RCC 7860 (cell line): Measurements from ENCODE around the gene GCLC.
"Not testable (repeated sequence)": the region's sequence is repeated elsewhere in the genome, so short reads cannot be mapped to it uniquely, and the experiment has no call there.

ENCODE experiments used
- DNase-seq: peaks from one replicate; pipeline ENCODE4 v3.0.0-alpha.2; 2015; ENCODE audit warnings: low spot score
- FAIRE-seq: peaks from 2 replicates; lab custom pipeline; 2012; peaks lifted over from hg19 to GRCh38; lab: Jason Lieb, UNC

Gene GCLC

DNA sequence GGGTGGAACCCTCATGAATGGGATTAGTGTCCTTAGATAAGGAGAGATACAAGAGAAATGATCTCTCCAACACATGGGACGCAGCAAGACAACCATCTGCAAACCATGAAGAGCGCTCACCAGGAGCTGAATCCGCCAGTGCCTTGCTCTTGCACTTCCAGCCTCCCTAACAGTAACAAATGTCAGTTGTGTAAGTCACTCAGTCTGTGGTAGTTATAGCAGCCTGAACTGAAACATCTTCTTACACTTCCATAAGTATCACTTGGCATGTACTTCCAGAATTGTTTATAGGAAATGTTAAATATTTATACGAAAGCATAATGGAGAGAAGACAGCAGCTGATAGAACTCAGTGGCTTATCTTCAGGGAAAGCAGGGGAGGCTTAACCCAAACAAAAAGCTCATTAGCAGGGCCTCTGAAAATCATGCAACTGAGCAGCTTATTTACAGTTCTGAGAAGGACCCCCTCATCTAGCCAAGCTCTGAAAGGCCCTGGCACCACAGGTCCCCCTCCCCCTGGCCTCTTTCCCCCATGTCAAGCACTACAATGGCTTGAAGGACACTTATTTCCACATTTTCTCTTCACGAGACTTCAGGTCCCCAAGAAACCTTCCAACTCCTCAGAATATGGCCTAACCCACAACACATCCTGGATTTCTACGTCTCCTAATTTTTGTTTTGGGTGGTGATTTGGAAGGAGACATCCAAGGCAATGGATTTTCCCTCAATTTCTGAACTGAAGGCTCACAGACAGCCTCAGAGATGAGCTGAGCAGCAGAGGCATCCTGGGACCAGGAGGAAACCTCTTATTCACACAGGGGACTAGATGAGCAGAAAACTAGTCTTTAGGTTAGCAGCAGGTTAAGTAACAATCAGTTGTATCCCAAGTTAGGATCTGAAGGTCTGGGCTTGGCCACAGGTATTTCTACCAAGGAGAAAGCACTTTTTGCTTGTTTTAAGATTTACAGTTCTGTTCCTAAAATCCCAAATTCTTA is 49.1 kb downstream of the GCLC start:
- no peak for DNase-seq
- FAIRE-seq = no peak

DNA sequence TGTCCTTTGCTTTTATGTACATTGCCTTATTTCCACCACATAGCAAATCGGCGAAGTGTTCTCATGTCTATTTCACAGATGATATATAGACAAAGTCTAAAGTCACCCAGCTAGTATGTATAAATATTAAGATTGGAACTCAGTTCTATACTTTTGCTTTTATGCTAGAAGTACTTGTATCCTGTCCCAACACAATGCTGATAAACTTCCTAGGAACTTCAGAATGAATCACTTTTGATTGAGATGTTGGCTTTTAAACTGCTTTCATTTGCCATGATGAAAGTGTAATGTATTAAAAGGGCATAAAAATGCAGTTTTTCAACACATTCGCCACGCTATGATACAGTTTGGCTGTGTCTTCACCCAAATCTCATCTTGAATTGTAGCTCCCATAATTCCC is 50.8 kb downstream of the GCLC start:
- FAIRE-seq (no peak), DNase-seq (no peak)

DNA sequence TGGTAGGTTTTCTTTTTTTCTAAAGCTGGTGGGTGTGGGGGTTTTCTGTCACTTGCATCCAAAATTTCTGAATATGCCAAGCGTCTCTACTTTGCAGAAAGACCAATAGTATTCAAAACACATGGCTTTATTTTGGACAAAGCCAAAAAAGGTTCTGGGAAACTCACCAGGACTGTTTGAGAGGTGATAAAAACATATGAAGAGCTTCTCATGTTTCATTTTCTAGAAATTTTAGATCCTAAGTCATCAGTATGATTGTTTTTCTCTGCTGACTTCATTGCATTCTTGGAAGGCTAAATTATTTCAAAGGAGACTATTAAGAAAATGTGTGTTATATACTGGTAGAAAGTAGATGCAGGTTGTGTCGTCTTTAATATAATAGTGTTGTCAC is 51.3 kb downstream of the GCLC start:
- FAIRE-seq (no peak), DNase-seq (no peak)

DNA sequence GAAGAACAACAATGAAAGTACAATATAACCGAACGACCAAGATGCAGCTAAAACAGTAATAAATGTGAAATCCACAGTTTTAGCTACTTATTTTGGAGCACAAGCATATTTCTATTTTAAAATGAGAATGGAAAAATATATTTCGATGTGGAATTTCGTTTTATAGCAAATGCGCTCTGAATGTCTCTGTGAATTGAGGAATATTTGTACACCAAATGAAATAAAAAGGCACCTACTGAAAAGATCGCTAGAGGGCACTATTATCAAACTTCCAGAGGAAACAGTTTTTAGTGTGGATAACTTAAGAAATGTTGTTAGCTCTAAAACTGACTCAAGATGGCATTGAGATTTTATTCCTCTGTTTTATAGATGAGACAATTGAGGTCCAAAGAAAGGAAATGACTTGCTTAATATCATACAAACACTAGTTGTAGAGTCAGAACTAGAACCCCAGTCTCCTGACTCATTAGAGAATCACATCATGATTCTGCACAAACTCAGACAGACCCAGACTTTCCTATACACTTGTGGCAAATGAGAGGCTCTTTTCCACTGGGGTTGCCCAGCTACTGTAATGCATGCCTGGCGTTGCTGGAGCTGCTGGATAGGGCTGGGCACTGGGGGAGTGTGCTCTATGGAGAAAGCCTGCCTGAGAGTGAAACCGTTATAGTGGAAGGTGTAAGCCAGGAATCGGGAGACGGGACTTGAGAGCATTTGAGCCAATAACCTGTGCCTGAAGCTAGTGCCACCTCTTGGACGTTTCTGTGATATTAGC is 51.9 kb downstream of the GCLC start:
- FAIRE-seq = peak; percentile 76

DNA sequence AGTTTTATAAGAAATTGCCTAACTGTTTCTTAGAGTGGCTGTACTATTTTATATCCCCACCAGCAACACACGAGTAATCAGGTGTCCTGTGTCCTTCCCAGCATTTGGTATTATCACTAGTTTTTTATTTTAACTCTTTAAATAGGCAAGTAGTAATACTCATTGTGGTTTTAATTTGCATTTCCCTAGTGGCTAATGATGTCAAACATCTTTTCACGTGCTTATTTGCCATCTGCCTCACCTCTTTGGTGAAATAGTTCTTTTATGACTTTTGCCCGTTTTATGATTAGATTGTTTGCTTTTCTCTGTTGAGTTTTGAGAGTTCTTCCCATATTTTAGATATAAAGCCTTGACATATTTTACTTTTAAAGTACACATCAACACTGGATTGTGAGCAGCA is 57.8 kb downstream of the GCLC start:
- no peak for DNase-seq
- FAIRE-seq = no peak

More for the DNA sequence above, 51.9 kb downstream of the GCLC start:
- peak; percentile 59 for DNase-seq

DNA sequence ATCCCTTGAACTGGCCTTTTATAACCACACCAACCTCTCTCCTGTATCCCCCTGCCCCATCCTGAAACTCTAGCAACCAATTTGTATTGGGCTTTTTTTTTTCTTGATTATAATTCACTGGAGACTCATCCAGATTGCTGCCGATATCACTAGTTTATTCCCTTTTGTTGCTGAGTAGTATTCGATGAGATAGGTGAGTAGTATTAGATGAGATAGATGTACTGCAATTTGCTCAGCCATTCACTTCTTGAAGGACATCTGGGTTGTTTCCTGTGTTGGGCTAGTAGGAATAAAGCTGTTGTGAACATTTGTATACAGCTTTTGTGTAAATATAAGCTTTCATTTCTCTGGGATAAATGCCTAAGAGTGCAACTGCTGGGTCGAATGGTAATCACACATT is 58.2 kb downstream of the GCLC start:
- FAIRE-seq = no peak
- no peak for DNase-seq

DNA sequence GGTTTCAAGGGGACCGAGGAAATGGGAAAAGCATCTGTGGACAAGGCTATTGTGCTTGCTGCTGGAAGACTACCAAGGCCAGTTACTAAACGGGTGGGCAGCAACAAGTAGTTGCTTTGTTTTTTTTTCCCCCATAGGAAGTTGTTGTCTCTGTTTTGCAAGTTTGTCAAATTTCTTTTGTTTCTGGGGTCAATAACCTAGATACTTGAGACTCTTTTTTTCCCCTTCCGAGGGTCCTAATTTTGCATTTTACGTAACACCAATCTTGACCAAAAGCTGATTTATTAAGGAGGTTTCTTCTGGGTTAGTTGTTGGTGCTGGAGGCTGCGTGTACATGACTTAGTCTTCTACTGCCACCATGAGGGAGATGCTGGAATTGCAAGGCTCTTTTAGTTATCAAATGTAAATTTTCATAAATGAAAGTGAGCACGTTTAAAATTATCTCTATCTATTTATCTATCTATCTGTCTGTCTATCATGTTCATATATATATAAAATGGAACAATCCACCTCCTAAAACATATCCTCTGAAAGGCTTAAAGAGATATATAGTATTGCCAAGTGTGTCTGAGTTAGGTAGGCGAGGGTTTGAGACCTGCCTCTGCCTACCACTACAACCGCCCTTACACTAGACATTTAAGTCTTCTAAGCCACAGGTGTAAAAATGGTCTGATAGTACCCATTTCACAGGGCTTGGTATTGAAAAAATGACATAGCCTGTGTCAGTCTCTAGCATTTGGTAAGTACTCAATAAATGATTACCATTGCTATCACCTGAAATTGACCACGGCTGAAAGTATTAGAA is 60.2 kb downstream of the GCLC start:
- peak; percentile 65 for FAIRE-seq
- peak; percentile 42 for DNase-seq

DNA sequence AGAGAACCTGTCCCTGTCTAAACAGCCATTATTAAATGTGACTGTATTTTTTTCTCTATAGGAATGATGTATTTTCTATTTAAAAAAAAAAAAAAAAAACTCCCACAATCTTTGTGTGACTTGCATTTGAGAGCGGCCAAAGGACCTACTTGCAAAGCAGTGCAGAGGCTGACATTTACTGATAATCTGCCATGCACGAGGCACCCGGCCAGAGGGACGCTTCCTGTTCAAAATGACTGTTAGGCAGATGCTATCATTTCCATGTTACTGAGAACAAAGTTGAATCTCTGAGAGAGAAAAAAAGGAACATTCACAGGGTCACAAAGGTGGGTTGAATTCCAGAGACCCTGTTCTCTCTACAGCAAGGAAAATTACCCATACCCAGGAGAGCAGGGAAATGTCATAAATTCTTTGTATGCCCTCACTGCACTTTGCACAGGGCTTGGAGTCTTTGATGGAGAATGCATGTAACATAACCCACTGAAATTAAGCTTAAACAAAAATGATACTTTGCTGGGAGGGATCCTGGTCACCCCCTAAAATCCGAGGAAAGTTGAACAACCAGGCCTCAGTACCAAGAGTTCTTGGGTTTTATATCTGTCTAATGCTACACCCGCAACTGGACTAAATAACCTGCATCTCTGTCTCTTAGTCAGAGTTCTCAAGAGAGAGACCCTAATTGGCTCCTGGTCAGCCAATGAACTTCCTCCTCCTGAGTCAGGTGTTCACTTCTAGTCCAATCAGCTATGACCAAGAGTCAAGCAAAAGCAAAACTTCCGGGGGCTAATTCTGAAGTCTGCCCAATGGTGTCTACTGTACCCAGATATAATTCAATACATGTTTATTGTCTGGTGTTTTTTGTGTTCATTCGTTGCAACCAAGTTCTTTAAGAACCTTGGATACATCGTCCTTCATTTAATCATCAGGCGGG is 61.2 kb downstream of the GCLC start:
- FAIRE-seq = no peak
- DNase-seq = no peak

DNA sequence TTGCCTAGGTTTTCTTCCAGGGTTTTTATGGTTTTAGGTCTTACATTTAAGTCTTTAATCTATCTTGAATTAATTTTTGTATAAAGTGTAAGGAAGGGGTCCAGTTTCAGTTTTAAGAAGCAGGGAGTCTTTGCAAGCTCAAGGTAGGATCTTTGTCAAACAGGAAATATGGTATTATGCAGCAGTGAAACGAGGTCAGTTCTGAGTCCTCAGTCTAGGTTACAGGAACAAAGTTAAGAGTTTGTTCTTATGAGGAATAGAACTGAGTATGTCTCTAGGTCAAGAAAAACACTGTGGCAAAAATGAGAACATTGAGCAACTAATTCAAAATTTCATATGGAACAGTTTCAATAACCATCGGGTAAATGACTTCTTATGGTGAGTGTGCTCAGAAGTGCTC is 63.6 kb downstream of the GCLC start:
- FAIRE-seq = no peak
- DNase-seq = no peak

DNA sequence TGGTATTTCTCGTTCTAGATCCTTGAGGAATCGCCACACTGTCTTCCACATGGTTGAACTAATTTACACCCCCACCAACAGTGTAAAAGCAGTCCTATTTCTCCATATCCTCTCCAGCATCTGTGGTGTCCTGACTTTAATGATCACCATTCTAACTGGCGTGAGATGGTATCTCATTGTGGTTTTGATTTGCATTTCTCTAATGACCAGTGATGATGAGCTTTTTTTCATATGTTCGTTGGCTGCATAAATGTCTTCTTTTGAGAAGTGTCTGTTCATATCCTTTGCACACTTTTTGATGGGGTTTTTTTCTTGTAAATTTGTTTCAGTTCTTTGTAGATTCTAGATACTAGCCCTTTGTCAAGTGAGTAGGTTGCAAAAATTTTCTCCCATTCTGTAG is 64.1 kb downstream of the GCLC start:
- DNase-seq = not testable (repeated sequence)

DNA sequence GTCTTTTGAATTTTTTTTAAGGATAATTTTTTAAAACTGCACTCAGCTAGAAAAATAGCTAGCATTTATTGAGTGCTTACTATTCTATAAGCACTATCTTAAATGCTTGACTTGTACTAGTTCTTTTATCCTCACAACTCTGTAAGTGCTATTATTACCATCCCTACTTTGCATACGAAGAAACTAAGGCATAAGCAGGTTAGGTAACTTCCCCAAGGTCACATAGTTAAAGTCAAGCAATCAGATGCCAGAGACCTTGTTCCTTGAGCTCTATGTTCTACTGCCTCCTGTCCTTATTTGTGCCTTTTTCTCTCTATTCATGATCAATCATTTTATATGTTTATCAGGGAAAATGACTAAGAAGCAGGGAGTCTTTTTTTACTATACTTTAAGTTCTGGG is 65.0 kb downstream of the GCLC start:
- no peak for FAIRE-seq
- no peak for DNase-seq

More for the DNA sequence above, 64.1 kb downstream of the GCLC start:
- FAIRE-seq = not testable (repeated sequence)

DNA sequence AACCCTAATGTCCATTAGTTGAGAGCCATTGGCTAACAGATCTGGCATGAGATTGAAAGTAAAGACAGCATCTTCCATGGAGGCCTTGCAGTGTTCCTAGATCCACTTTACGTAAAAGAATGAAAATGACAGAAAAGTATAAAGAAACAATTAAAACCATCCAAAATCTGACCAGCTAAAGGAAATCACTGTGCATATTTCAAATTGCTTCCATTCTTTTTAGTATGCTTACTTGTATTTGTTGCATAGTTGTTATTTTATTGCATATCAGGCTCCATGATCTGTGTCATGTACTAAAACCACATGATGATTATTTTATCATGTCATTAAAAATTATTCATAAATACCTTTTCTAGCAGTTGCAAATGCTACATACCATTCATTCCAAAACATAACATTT is 67.9 kb downstream of the GCLC start:
- DNase-seq (no peak), FAIRE-seq (no peak)

DNA sequence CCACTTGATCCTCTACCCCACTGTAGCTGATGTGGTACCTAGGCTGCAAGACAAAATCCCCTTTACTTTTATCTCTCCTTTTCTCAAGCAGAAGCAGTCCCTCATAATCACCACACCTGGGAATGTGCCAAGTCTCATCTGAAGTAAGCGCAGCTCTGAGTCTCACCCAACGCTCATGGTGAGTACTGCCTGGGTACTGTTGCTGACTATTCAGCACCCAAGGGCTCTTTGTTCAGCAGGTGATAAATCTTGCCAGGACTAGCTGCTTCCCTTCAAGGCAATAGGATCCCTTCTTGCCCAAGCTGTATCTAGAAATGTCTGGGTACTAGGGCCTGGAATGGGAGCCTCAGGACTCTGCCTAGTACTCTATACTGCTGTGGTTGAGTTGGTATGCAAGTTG is 70.9 kb downstream of the GCLC start:
- FAIRE-seq = no peak
- no peak for DNase-seq

DNA sequence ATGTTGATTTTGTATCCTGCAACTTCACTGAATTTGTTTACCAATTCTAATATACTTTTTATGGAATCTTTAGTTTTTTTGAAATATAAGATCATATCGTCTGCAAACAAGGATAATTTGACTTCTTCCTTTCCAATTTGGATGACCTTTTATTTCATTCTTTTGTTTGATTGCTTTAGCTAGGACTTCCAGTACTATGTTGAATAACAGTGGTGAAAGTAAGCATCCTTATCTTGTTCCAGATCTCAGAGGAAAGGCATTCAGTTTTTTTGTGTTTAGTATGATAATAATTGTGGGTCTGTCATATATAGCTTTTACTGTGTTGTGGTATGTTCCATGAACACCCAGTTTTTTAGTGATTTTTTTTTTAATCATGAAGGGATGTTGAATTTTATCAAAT is 75.7 kb downstream of the GCLC start:
- FAIRE-seq (no peak), DNase-seq (no peak)

DNA sequence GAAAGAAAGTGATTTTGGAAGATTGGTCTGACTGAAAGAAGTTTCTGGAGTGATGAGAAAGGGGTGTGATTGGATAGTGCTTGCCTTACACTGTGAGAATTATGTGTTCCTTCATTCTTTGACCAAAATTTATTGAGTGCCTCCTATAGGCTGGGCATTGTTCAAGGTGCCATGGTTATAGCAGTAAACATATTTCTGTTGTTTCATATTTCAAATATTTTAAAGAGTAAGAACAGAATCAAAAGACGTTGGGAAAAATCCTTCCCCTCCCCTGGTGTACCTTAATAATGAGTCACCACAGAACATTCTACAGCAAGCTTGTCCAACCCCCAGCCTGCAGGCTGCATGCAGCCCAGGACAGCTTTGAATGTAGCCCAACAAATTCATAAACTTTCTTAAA is 78.6 kb downstream of the GCLC start:
- DNase-seq = no peak
- no peak for FAIRE-seq

DNA sequence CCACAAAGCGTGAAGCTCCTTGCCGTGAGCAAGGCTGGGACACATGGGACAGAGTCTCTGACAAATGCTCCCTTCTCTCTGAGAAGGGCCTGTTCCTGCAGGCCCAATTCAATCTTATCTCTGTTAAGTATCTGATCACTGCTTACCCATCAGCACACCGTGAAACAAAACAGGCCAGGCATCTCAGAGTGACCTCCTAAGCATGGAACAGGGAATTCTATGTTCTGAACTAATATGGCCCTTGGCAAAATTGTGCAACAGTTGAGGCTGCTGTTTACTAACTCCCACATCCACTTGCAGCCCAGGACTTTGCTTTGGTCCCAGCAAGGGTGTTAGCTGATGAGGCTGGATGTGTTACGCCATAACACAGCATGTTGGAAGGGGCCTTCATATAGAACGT is 79.2 kb downstream of the GCLC start:
- FAIRE-seq (no peak), DNase-seq (no peak)

DNA sequence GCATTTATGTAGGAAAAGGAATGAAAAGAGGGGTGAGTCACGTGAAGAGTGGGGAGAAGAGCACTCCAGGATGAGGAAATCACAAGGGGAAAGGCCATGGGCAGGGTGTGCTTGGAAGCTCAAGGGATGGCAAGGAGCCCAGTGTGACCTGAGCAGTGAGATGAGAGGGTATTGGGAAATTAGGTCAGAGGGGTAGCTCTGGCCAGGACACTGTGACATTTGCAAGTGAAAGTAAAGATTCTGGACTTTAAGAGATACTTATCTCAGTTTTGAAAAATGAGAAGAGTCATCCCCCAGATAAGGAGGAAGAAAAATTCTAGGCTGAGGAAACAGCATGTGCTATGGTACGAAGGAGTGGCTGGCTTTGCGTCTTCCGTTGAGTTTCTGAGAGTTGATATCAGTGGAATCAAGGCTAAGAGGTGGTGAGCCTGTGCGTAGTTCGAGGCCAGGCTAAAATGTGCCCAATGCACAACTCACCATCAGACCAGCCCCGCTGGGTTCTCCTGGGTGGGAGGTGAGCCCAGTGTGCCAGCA is 79.9 kb downstream of the GCLC start:
- DNase-seq (no peak), FAIRE-seq (no peak)

DNA sequence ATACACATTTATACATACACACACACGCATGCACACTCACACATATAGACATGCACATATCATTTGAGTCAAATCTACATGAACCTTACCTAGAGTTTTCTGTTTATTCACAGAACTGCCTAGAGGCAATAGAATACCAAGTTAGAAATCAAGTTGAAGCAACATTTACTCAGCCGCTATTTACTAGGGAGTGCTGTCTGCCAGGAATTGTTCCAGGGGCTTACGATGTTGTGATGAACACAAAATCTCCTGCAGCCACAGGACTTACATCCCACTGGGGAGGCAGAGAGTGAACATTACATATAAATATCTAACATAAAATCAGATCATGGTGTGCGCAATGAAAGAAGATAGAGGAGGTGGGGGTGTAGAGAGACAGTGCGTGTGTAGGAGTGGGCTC is 80.4 kb downstream of the GCLC start:
- FAIRE-seq = no peak
- no peak for DNase-seq

DNA sequence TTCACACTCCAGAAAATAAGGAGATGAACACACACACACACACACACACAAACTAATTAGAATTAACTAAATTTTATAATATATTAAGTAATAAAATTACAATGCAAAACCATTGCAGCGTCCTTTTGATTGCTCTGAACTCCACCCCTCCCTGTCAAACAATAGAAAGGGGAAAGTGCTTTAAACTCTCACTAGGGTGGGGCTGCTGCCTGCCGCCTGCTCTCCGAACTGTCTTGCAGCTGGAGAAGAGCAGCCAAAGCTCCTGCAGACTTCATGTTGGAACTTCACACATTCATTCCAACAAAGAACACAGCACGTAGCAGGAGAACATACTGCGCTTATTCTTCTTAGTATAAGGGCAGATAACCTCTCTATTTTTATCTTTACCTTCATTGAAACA is 83.2 kb downstream of the GCLC start:
- DNase-seq (no peak), FAIRE-seq (no peak)
